Keratinocyte (primary cell): ENCODE measurements around the gene ISG20L2.

Experiments
- CTCF ChIP-seq, 3 experiments: IDR thresholded peaks in 1 of 3; conservative IDR thresholded peaks in 1 of 3; optimal IDR thresholded peaks in 1 of 3; 2 replicates in 2 of 3; 3 replicates in 1 of 3; pipeline versions ENCODE3 to v1.5.1; 2011; ENCODE audit warnings: low read length in 3 of 3, mild to moderate bottlenecking in 3 of 3, moderate library complexity in 2 of 3, control low read depth in 1 of 3, inconsistent platforms in 1 of 3; ENCODE audit not compliant: insufficient read depth in 2 of 3; ENCODE audit errors: extremely low read depth in 1 of 3
- EZH2 ChIP-seq: IDR thresholded peaks from one replicate; pipeline ENCODE4 v1.6.1; 2012; ENCODE audit warnings: inconsistent platforms, mild to moderate bottlenecking, low read length, moderate library complexity

GRCh38 chr1:156756355-156756754, 27.8 kb upstream of the ISG20L2 start:
- TF ChIP-seq EZH2 (no peak), CTCF (optimal IDR thresholded peaks at IDR 0.05 in 1 of 3, IDR thresholded peaks at IDR 0.05 in 1 of 3, conservative IDR thresholded peaks at IDR 0.05 in 1 of 3; ENCODE audit: extremely low read depth in 1 of 3, insufficient read depth in 2 of 3, low read length in 3 of 3) (no peak)
